K562 (cell line): ENCODE results near the gene PLEKHA1. TPM values are rescaled to one million over a fixed set of nuclear protein-coding genes. Genes with fewer than 3 reads are reported as not detected.

Experiments used
- ATAC-seq: fragments of 200-7000 bp; cut with Tn5 transposase; 3 replicates; pipeline ENCODE4 v1.9.1; 2020; ENCODE audit warnings: moderate library complexity
- BruUV-seq: library from RNA; stranded (reverse); fragments of 400-500 nt; replicated peaks from 2 replicates; lab custom pipeline; 2021; lab: Mats Ljungman, UMichigan
- CTCF ChIA-PET: fragments of 300-600 bp; formaldehyde crosslinking; extraction: SDS; loops from one replicate; lab custom pipeline; 2021; ENCODE audit warnings: low intra/inter-chr PET ratio; lab: Yijun Ruan, JAX
- POLR2A ChIA-PET: fragments of 300-600, 350-650 bp; sonication (Branson Sonifier 250); formaldehyde crosslinking; extraction: SDS; loops from one replicate; lab custom pipeline; 2021; ENCODE audit warnings: antibody characterized with exemption, inconsistent platforms; lab: Yijun Ruan, JAX
- DNase-seq, 4 experiments: peaks; one replicate each; pipeline versions ENCODE4 v3.0.0 to v3.0.0-alpha.2; 2011 to 2018; ENCODE audit warnings: low spot score in 3 of 4, mixed read lengths in 3 of 4; ENCODE audit errors: extremely low read depth in 1 of 4
- FAIRE-seq: peaks from 2 replicates; lab custom pipeline; 2011; peaks lifted over from hg19 to GRCh38; lab: Jason Lieb, UNC
- H2AFZ ChIP-seq: 2 replicates; pipeline ENCODE4 v1.6.0; 2011; ENCODE audit warnings: low read depth, low read length, control low read depth, inconsistent platforms
- H3K27ac ChIP-seq: fragments of 200-600 bp; 3 replicates; pipeline ENCODE4 v1.8.0; 2011; ENCODE audit warnings: low read depth, mild to moderate bottlenecking, control low read depth, inconsistent platforms, low read length, moderate library complexity, mixed read lengths; ENCODE audit errors: extremely low read depth
- H3K27me3 ChIP-seq, 2 experiments: fragments of 300-600 bp in 1 of 2; 2 replicates in 1 of 2; 3 replicates in 1 of 2; pipeline versions ENCODE4 v1.6.0 to v1.8.0; 2011; ENCODE audit warnings: inconsistent platforms in 2 of 2, low read length in 2 of 2, mild to moderate bottlenecking in 1 of 2, mixed read lengths in 1 of 2, moderate library complexity in 1 of 2; ENCODE audit not compliant: control insufficient read depth in 2 of 2, insufficient read depth in 2 of 2
- H3K36me3 ChIP-seq: fragments of 300-600 bp; 3 replicates; pipeline ENCODE4 v1.8.0; 2011; ENCODE audit warnings: mild to moderate bottlenecking, low read length, inconsistent platforms; ENCODE audit not compliant: control insufficient read depth, insufficient read depth
- H3K4me1 ChIP-seq, 2 experiments: fragments of 200-600 bp in 1 of 2; replicated peaks in 1 of 2; 2 replicates in 1 of 2; 3 replicates in 1 of 2; pipeline versions ENCODE4 v1.5.1 to v1.8.0; 2011; ENCODE audit warnings: inconsistent platforms in 2 of 2, low read length in 2 of 2, mild to moderate bottlenecking in 1 of 2, mixed read lengths in 1 of 2, moderate library complexity in 1 of 2; ENCODE audit not compliant: control insufficient read depth in 2 of 2, insufficient read depth in 2 of 2
- H3K4me2 ChIP-seq: 2 replicates; pipeline ENCODE4 v1.6.1; 2011; ENCODE audit warnings: low read length, control low read depth, inconsistent platforms, mixed read lengths; ENCODE audit not compliant: insufficient read depth
- H3K4me3 ChIP-seq: fragments of 200-600 bp; sonication (generic), shearing (Covaris generic); 2 replicates; pipeline ENCODE4 v1.5.1; 2016; ENCODE audit warnings: control low read depth, inconsistent platforms
- H3K79me2 ChIP-seq: fragments of 200-600 bp; 3 replicates; pipeline ENCODE4 v1.8.0; 2011; ENCODE audit warnings: low read length, inconsistent platforms; ENCODE audit not compliant: control insufficient read depth, insufficient read depth
- H3K9ac ChIP-seq, 2 experiments: 2 replicates each; pipeline versions ENCODE4 v1.6.0 to v1.6.1; 2011; ENCODE audit warnings: low read depth in 2 of 2, low read length in 2 of 2, control low read depth in 1 of 2, inconsistent platforms in 1 of 2, mild to moderate bottlenecking in 1 of 2, mixed read lengths in 1 of 2; ENCODE audit not compliant: insufficient read depth in 1 of 2
- H3K9me1 ChIP-seq: one replicate; pipeline ENCODE4 v1.6.0; 2011; ENCODE audit warnings: inconsistent platforms, mild to moderate bottlenecking, low read length, moderate library complexity; ENCODE audit not compliant: control insufficient read depth, insufficient read depth
- H3K9me3 ChIP-seq: replicated peaks from 2 replicates; pipeline ENCODE4 v1.5.1; 2011; ENCODE audit warnings: low read depth, low read length, inconsistent platforms; ENCODE audit not compliant: control insufficient read depth, insufficient read depth
- H4K20me1 ChIP-seq: replicated peaks from 2 replicates; pipeline ENCODE4 v1.6.1; 2011; ENCODE audit warnings: low read length, inconsistent platforms, mixed read lengths; ENCODE audit not compliant: control insufficient read depth, insufficient read depth
- MYC ChIP-seq, 2 experiments: fragments of 250-450 bp in 1 of 2; sonication (Bioruptor Pico) in 1 of 2; IDR thresholded peaks; 2 replicates each; pipeline versions ENCODE4 v1.5.1 to v1.6.1; 2012 to 2021; ENCODE audit warnings: low read depth in 2 of 2, borderline replicate concordance in 1 of 2, improper control_type of control experiment in 1 of 2, low read length in 1 of 2, mild to moderate bottlenecking in 1 of 2, moderate library complexity in 1 of 2
- VEZF1 ChIP-seq: fragments of 200-800 bp; sonication (Bioruptor generic); IDR thresholded peaks from 2 replicates; pipeline ENCODE4 v1.6.1; 2017; ENCODE audit warnings: missing genetic modification characterization, missing compliant biosample characterization
- ZSCAN29 ChIP-seq: fragments of 450-650 bp; IDR thresholded peaks from 2 replicates; pipeline ENCODE4 v1.6.1; 2017
- WGBS: fragments of 100-300 bp; shearing (Covaris generic); methylation state at CpG from one replicate; pipeline ENCODE4 v1.1.6; 2016; ENCODE audit warnings: low coverage, mixed read lengths; ENCODE audit not compliant: insufficient coverage; ENCODE audit errors: missing lambda C conversion rate; 5-methylcytosine and 5-hydroxymethylcytosine counted together
- in situ Hi-C: fragments of 300-500 bp; cut with MboI; formaldehyde crosslinking; loops from 4 replicates; pipeline ENCODE4 v1.15.0; 2018; ENCODE audit warnings: inconsistent platforms, mixed read lengths
- intact Hi-C: fragments of 100-400 bp; cut with micrococcal nuclease; formaldehyde crosslinking; loops from 2 replicates; pipeline ENCODE4 v1.14.2; 2022
- polyA plus RNA-seq, 8 experiments: library from polyadenylated mRNA; depleted of rRNA in 4 of 8; stranded (reverse) in 5 of 8; unstranded in 3 of 8; fragments of >200 nt; fragmentation: Nextera tagmentation in 2 of 8; fragmentation: Illumina TruSeq in 1 of 8; extraction: Ambion mirVana in 2 of 8; extraction: Trizol in 1 of 8; gene quantifications; 2 replicates each; pipeline versions ENCODE4 v1.2.1 to v1.2.3, GENCODE V29; 2011 to 2014; ENCODE audit warnings: inconsistent platforms in 1 of 8, missing spikeins in 1 of 8
- total RNA-seq, 7 experiments: library from RNA; depleted of rRNA in 6 of 7; stranded (reverse); fragments of >200 nt in 6 of 7; fragmentation: Illumina TruSeq in 2 of 7; extraction: Trizol in 2 of 7; gene quantifications; 2 replicates each; pipeline versions ENCODE4 v1.2.1 to v1.2.3, GENCODE V29; 2011 to 2021; ENCODE audit warnings: low replicate concordance in 1 of 7

PLEKHA1 gene
- total and polyA plus RNA-seq, 9 of the 15 experiments (the other 6 are each of a cell fraction or from before 2014, with no cell fraction given) = 0.05 to 4.7 (median 1.0) TPM

GRCh38 chr10:122352817-122353525 lies 21.5 kb upstream of the PLEKHA1 start (continued):
- TF ChIP-seq VEZF1 (CRISPR knock-in tag) (no peak), MYC (IDR thresholded peaks at IDR 0.05; ENCODE audit: low read depth, low read length) (no peak), MYC (CRISPR knock-in tag; IDR thresholded peaks at IDR 0.05; ENCODE audit: borderline replicate concordance, low read depth) (no peak)
- TF ChIP-seq, all 486 proteins: peak for 0

GRCh38 chr10:122354383-122354782 lies 20.1 kb upstream of the PLEKHA1 start:
- ATAC-seq = no peak
- no peaks in the 10 kb centered on the region for H3K9me3 ChIP-seq
- FAIRE-seq = no peak
- no peak overlapping the region for H3K9ac ChIP-seq
- no peaks in the 10 kb centered on the region for H3K36me3 ChIP-seq
- no TSS peak for BruUV-seq
- no peak overlapping the region for H2AFZ ChIP-seq
- no peaks in the 10 kb centered on the region for H4K20me1 ChIP-seq
- H3K4me1 ChIP-seq = no peaks in the 10 kb centered on the region
- POLR2A ChIA-PET = no interaction called here
- peaks cover 0 to 6% of the 10 kb centered on the region in 2 experiments; a peak in 1 of 5 replicates for H3K27me3 ChIP-seq
- H3K9me1 ChIP-seq = no peaks in the 10 kb centered on the region
- no peak overlapping the region for H3K27ac ChIP-seq
- H3K4me3 ChIP-seq = no peak overlapping the region
- CTCF ChIA-PET = no interaction called here
- no peak for TF ChIP-seq ZSCAN29
- TF ChIP-seq, all 486 proteins: peak for 0
- DNase-seq = no peak
- WGBS = 0% methylated on average over 2 of the region's 2 CpGs
- H3K4me2 ChIP-seq = no peak overlapping the region
- no peaks in the 10 kb centered on the region for H3K79me2 ChIP-seq
- intact Hi-C loops (no loop called here), in situ Hi-C loops (no loop called here)
